Stomach (tissue), 9 donors: Measurements from ENCODE around the gene KCNK15. TPM values are rescaled to one million over a fixed set of nuclear protein-coding genes. Genes with fewer than 3 reads are reported as not detected.

Source experiments
- DNase-seq, 2 donors: peaks; one replicate each; pipeline versions ENCODE4 v3.0.0 to v3.0.0-alpha.2; 2013 to 2019
- H3K27ac ChIP-seq, 5 donors: fragments of 200-600 bp in 4 of 5; sonication (generic) in 4 of 5; one replicate each; pipeline ENCODE4 v1.5.1; 2013 to 2019; ENCODE audit warnings: mild to moderate bottlenecking in 1 of 5, moderate library complexity in 1 of 5
- H3K27me3 ChIP-seq, 3 donors: fragments of 200-600 bp; sonication (generic); one replicate each; pipeline ENCODE4 v1.5.1; 2017 to 2019; ENCODE audit warnings: mixed run types in 1 of 3
- H3K36me3 ChIP-seq, 4 donors: fragments of 200-600 bp; sonication (generic); 1 replicate in 3 of 4; 2 replicates in 1 of 4; pipeline ENCODE4 v1.5.1; 2016 to 2019
- H3K4me1 ChIP-seq, 4 donors: fragments of 200-600 bp; sonication (generic); one replicate each; pipeline ENCODE4 v1.5.1; 2016 to 2019
- H3K4me3 ChIP-seq, 4 donors: fragments of 200-600 bp; sonication (generic) in 3 of 4; one replicate each; pipeline ENCODE4 v1.5.1; 2016 to 2019; ENCODE audit warnings: mild to moderate bottlenecking in 1 of 4
- H3K9me3 ChIP-seq, 4 donors: fragments of 200-600 bp; sonication (generic); one replicate each; pipeline ENCODE4 v1.5.1; 2016 to 2019
- CTCF ChIP-seq, 7 experiments: fragments of 450-650 bp in 4 of 7; fragments of 200-600 bp in 3 of 7; sonication (generic) in 3 of 7; IDR thresholded peaks; one replicate each; pipeline ENCODE4 v1.5.1; 2016 to 2019; ENCODE audit warnings: antibody characterized with exemption in 7 of 7, control low read depth in 2 of 7, mild to moderate bottlenecking in 1 of 7
- EP300 ChIP-seq: sonication (generic); formaldehyde crosslinking; IDR thresholded peaks from one replicate; pipeline ENCODE4 v1.6.1; 2017; ENCODE audit warnings: antibody characterized with exemption
- POLR2A ChIP-seq, 4 donors: fragments of 450-650 bp; IDR thresholded peaks; one replicate each; pipeline ENCODE4 v1.6.1; 2016; ENCODE audit warnings: antibody characterized with exemption in 4 of 4, control low read depth in 2 of 4, mild to moderate bottlenecking in 1 of 4, moderate library complexity in 1 of 4
- POLR2AphosphoS5 ChIP-seq, 3 donors: sonication (generic); formaldehyde crosslinking; IDR thresholded peaks; one replicate each; pipeline ENCODE4 v1.6.1; 2016; ENCODE audit warnings: antibody characterized with exemption in 3 of 3
- WGBS, 5 donors: extraction: QIAGEN DNeasy Blood & Tissue Kit in 3 of 5; methylation state at CpG; one replicate each; pipeline versions ENCODE4 v1.1.5 to v1.1.7; 2013 to 2018; 5-methylcytosine and 5-hydroxymethylcytosine counted together
- intact Hi-C: fragments of 100-400 bp; cut with DNase I; formaldehyde crosslinking; loops from one replicate; pipeline ENCODE4 v1.15.1; 2023; ENCODE audit warnings: low total_unique reads
- polyA plus RNA-seq, 3 donors: library from polyadenylated mRNA; stranded (reverse); fragments of 200-250 nt; gene quantifications; one replicate each; pipeline ENCODE4 v1.2.3, GENCODE V29; 2013
- total RNA-seq, 5 donors: library from RNA; depleted of rRNA; stranded (reverse); fragments of >200 nt; gene quantifications; one replicate each; pipeline versions ENCODE4 v1.1.0 to v1.2.3, GENCODE V29; 2014 to 2016
- donor health status: healthy with polysubstance abuse.
- donor health status: Bipolar disorder and iron deficiency.
- donor health status: healthy.

KCNK15 gene
- total and polyA plus RNA-seq, 8 donors: 0.46 to 7.7 (median 2.0) TPM; not detected in 2

- Histone ChIP-seq H3K27me3 (peaks cover 0 to 80% (median 20%) of the 10 kb centered on the region in 3 donors), H3K9me3 (no peaks in the 10 kb centered on the region), H3K27ac (no peak overlapping the region), H3K36me3 (no peaks in the 10 kb centered on the region), H3K4me1 (peaks cover 21 to 37% (median 34%) of the 10 kb centered on the region in 4 donors), H3K4me3 (no peak overlapping the region)
- no peak for TF ChIP-seq CTCF (IDR thresholded peaks at IDR 0.05)
- no peak for TF ChIP-seq POLR2AphosphoS5 (IDR thresholded peaks at IDR 0.05)
- no peak for TF ChIP-seq POLR2A (IDR thresholded peaks at IDR 0.05)
- no peak for TF ChIP-seq EP300
- intact Hi-C loops: no loop called here
- 47 to 68% (median 57%) methylated on average over 50 to 73 of the region's 73 CpGs for WGBS, 5 donors
- DNase-seq: peak in 1 of 2 donors; percentile 24
Measured at GRCh38 chr20:44750081-44750805, 4.6 kb downstream of the KCNK15 start.

GRCh38 chr20:44752099-44752931 lies 6.7 kb downstream of the KCNK15 start:
- WGBS, 5 donors: 63 to 75% (median 65%) methylated on average over 15 to 17 of the region's 17 CpGs
- H3K36me3 ChIP-seq: no peaks in the 10 kb centered on the region
- no peaks in the 10 kb centered on the region for H3K9me3 ChIP-seq
- H3K4me3 ChIP-seq: no peak overlapping the region
- intact Hi-C loops: no loop called here
- TF ChIP-seq EP300 (no peak), CTCF (IDR thresholded peaks at IDR 0.05) (no peak), POLR2A (IDR thresholded peaks at IDR 0.05) (no peak), POLR2AphosphoS5 (IDR thresholded peaks at IDR 0.05) (no peak)
- peaks cover 0 to 17% (median 13%) of the 10 kb centered on the region in 4 donors for H3K4me1 ChIP-seq
- peak in 1 of 2 donors; percentile 30 for DNase-seq
- H3K27me3 ChIP-seq: peaks cover 0 to 60% (median 11%) of the 10 kb centered on the region in 3 donors
- no peak overlapping the region for H3K27ac ChIP-seq

GRCh38 chr20:44754554-44754953 lies 8.9 kb downstream of the KCNK15 start:
- TF ChIP-seq POLR2AphosphoS5 (IDR thresholded peaks at IDR 0.05) (no peak), EP300 (no peak), POLR2A (IDR thresholded peaks at IDR 0.05) (no peak), CTCF (IDR thresholded peaks at IDR 0.05) (no peak)

GRCh38 chr20:44756011-44756688 lies 10.5 kb downstream of the KCNK15 start:
- no peak overlapping the region for H3K27ac ChIP-seq
- no peaks in the 10 kb centered on the region for H3K9me3 ChIP-seq
- H3K4me3 ChIP-seq: no peak overlapping the region
- peaks cover 0 to 34% (median 0%) of the 10 kb centered on the region in 3 donors for H3K27me3 ChIP-seq
- no peak for DNase-seq
- 87 to 94% (median 91%) methylated on average over 14 to 18 of the region's 18 CpGs for WGBS, 5 donors
- no peaks in the 10 kb centered on the region for H3K4me1 ChIP-seq
- H3K36me3 ChIP-seq: no peaks in the 10 kb centered on the region
- no peak for TF ChIP-seq CTCF (IDR thresholded peaks at IDR 0.05)
- TF ChIP-seq POLR2AphosphoS5 (IDR thresholded peaks at IDR 0.05): no peak
- no peak for TF ChIP-seq POLR2A (IDR thresholded peaks at IDR 0.05)
- no peak for TF ChIP-seq EP300
- intact Hi-C loops: no loop called here

More at GRCh38 chr20:44754554-44754953, 8.9 kb downstream of the KCNK15 start:
- 70 to 73% (median 73%) methylated on average over 7 of the region's 7 CpGs for WGBS, 5 donors
- intact Hi-C loops: no loop called here
- Histone ChIP-seq H3K4me3 (no peak overlapping the region), H3K27ac (no peak overlapping the region), H3K4me1 (peaks cover 0 to 9% (median 6%) of the 10 kb centered on the region in 4 donors), H3K27me3 (peaks cover 0 to 46% (median 11%) of the 10 kb centered on the region in 3 donors), H3K36me3 (no peaks in the 10 kb centered on the region), H3K9me3 (no peaks in the 10 kb centered on the region)
- DNase-seq: no peak
